HG02938 (cell line): ENCODE results near the gene ASTN2.

ENCODE experiments used
- ATAC-seq: cut with Tn5 transposase; IDR thresholded peaks from one replicate; pipeline ENCODE4 v1.9.1; 2021; ENCODE audit warnings: mild to moderate bottlenecking, moderate library complexity; ENCODE audit not compliant: unreplicated experiment

ASTN2 gene

DNA sequence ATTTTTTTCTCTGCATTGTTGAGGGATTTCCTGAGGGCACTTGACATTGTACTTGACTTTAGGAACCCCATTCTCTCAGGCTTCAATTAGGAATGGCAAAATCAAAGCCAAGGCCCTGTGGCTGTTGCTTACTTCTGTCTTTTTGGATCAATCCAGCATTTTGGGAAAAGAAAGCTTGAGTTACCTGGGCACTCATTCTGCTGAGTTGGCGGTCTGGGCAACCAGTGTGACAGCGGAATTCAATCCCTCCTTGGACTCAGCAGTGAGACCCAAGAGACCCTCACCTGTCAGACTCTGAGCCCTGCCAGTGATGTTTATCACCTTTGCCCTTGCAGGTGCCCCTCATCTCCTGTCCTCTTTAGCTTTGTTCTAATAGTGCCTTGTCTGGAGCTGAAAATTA, 1036.0 kb downstream of the ASTN2 start:
- ATAC-seq: no peak

DNA sequence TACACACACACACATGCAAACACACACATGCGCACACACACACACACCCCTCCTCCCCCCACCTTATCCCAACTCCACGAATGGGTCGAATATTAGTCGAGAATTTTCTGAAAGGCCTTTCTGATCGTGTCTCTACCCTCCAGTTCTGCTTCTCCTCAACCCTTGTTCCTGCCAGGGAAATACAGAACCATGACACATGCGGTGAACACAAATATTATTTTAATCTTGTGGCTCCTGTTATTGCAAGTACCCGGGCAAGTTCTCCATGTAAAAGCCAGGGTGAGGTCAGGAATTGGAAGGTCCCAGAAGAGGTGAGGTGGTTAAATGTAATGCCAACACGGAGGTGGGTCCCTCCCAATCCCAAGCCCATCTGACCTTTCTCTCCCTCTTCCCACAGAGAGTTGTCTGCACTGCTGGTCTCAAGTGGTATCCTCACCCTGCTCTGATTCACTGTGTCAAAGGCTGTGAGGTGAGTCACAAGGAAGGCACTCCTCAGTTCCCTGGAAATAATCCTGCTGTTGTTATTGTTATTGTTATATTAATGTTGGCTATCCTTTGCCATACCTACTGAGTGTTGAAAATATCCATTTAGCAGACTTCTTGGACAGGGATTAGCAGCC, 1037.6 kb downstream of the ASTN2 start:
- ATAC-seq: no peak
